Stomach (tissue), 4 donors: ENCODE results near the gene NCAM1.

ENCODE experiments used
- EP300 ChIP-seq: sonication (generic); formaldehyde crosslinking; IDR thresholded peaks from one replicate; pipeline ENCODE4 v1.6.1; 2017; ENCODE audit warnings: antibody characterized with exemption
- TF ChIP-seq, protein P1 (sequence below), 7 experiments: fragments of 450-650 bp in 4 of 7; fragments of 200-600 bp in 3 of 7; sonication (generic) in 3 of 7; IDR thresholded peaks; one replicate each; pipeline ENCODE4 v1.5.1; 2016 to 2019; ENCODE audit warnings: antibody characterized with exemption in 7 of 7, control low read depth in 2 of 7, mild to moderate bottlenecking in 1 of 7

DNA sequence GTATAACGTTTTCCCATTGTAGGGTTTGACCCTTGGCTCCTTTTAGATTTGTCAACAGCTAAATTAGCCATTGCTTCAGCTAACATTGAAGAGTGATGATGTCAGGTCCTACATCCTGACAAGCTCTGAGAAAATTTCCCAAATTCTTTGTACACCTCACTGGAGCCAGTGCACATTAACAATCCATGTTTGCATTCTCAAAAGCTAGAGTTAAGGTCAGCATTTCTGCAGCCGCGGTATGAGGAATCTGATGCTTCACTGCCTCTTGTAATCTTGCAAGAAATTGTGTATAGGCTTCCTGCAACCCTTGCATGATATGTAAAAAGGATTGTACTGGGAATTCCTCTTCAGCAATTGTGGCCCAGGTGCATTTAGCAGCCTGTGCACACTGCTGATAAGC, 33.1 kb upstream of the NCAM1 start:
- TF ChIP-seq EP300, result no peak
- TF ChIP-seq, protein P1, sequence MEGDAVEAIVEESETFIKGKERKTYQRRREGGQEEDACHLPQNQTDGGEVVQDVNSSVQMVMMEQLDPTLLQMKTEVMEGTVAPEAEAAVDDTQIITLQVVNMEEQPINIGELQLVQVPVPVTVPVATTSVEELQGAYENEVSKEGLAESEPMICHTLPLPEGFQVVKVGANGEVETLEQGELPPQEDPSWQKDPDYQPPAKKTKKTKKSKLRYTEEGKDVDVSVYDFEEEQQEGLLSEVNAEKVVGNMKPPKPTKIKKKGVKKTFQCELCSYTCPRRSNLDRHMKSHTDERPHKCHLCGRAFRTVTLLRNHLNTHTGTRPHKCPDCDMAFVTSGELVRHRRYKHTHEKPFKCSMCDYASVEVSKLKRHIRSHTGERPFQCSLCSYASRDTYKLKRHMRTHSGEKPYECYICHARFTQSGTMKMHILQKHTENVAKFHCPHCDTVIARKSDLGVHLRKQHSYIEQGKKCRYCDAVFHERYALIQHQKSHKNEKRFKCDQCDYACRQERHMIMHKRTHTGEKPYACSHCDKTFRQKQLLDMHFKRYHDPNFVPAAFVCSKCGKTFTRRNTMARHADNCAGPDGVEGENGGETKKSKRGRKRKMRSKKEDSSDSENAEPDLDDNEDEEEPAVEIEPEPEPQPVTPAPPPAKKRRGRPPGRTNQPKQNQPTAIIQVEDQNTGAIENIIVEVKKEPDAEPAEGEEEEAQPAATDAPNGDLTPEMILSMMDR (IDR thresholded peaks at IDR 0.05), result no peak
